Dermis blood vessel endothelial cell (primary cell): ENCODE measurements around the gene FAT2. TPM values are rescaled to one million over a fixed set of nuclear protein-coding genes. Genes with fewer than 3 reads are reported as not detected.

Experiments used
- DNase-seq: peaks from one replicate; pipeline ENCODE4 v3.0.0; 2010
- total RNA-seq: library from RNA; depleted of rRNA; stranded (reverse); fragments of >200 nt; gene quantifications from 2 replicates; pipeline ENCODE4 v1.2.3, GENCODE V29; 2014

The FAT2 gene
- total RNA-seq, 1 donor from 2014 or later = under 0.01 TPM

- no peak for DNase-seq
These were observed 37.9 kb downstream of the FAT2 start for GRCh38 chr5:151553130-151553670.

DNA sequence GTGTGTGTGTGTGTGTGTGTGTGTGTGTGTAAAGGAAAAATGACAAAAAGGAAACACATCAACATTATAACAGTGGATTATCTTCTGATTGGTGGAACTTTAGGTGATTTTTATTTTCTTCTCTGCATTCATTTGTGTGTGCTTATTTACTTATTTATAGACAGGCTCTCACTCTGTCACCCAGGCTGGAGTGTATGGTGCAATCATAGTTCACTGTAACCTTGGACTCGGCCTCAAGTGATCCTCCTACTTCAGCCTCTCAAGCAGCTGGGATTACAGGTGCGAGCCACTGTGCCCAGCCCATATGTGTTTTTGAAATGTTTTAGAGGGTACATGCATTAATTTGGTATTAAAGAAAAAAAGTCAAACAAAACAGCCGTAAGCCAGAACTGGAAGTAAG, 39.1 kb downstream of the FAT2 start:
- no peak for DNase-seq

GRCh38 chr5:151550146-151550545, 41.0 kb downstream of the FAT2 start:
- DNase-seq = no peak

DNA sequence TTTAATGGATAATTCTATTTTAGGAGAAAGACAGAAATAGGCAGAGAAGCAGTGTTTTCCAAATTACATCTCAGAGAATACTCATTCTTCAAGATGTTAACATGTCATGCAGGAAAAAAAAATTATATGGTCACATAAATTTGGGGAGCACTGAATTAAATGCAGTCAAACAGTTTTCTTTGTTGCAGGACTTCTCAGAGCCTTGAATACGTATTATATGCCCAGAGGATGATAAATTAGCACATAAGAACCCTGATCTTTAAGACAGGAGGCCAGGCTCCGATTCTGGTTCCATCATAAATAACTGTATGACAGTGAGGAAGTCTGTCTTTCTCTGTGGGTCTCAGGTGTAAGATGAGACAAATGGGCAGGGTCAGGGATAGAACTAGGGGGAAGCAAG, 41.4 kb downstream of the FAT2 start:
- DNase-seq = no peak

DNA sequence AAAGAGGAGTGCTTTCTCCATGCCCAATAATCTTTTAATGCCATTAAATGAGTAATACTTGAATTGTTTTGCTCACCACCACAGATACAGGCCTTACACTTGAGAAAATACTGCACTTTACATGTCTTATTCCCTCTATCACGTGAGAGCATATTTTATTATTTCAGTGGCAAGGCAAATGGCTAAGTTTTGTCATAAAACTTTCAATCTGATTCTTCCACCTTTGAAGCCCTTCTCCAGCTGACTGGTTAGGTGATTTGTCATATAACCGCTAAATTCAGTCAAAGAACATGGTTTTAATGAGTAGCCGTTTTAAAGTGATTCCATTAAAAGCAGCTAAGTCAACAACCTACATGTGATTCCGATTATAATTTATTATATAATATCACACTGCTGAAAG, 43.8 kb downstream of the FAT2 start:
- no peak for DNase-seq

- DNase-seq = no peak
These were observed 49.6 kb downstream of the FAT2 start for GRCh38 chr5:151541571-151541970.

Other genes with a start within 250 kb of the FAT2 start
- gene SLC36A2, start 243.8 kb downstream of the FAT2 start, total RNA-seq = not detected in 2 replicates
- gene SLC36A1, start 143.7 kb downstream of the FAT2 start, total RNA-seq = 2.7 and 3.6 TPM in 2 replicates
- gene SPARC, start 95.6 kb upstream of the FAT2 start, total RNA-seq = 756 and 1,107 TPM in 2 replicates
- 69.8 and 96.3 TPM in 2 replicates for gene ATOX1, start 167.3 kb upstream of the FAT2 start, total RNA-seq
- gene G3BP1, start 180.6 kb upstream of the FAT2 start, total RNA-seq = 244 and 263 TPM in 2 replicates